ENCODE data around the gene NRBF2.
"Not testable (repeated sequence)": the region's sequence is repeated elsewhere in the genome, so short reads cannot be mapped to it uniquely, and the experiment has no call there.

The NRBF2 gene

GRCh38 chr10:63133056-63133820, at the start of gene NRBF2:
Gene NRBF2 (plus strand): TSS chr10:63133328. CDS start chr10:63133471, 143 bp downstream.
- peak; percentile 96 for DNase-seq

GRCh38 chr10:63083406-63083805, 49.7 kb upstream of the NRBF2 start:
- DNase-seq = not testable (repeated sequence)

- peak; percentile 27 for DNase-seq
Measured at GRCh38 chr10:63083904-63084689, 49.0 kb upstream of the NRBF2 start.

GRCh38 chr10:63084690-63085382, 48.3 kb upstream of the NRBF2 start:
- DNase-seq = no peak

GRCh38 chr10:63093227-63093626, 39.9 kb upstream of the NRBF2 start:
- no peak for DNase-seq

GRCh38 chr10:63094405-63094804, 38.7 kb upstream of the NRBF2 start:
- DNase-seq = no peak

GRCh38 chr10:63094881-63095280, 38.2 kb upstream of the NRBF2 start:
- no peak for DNase-seq

GRCh38 chr10:63099734-63100133, 33.4 kb upstream of the NRBF2 start:
- no peak for DNase-seq

GRCh38 chr10:63101091-63101490, 32.0 kb upstream of the NRBF2 start:
- DNase-seq = not testable (repeated sequence)

- not testable (repeated sequence) for DNase-seq
Measured at GRCh38 chr10:63102279-63102883, 30.7 kb upstream of the NRBF2 start.

GRCh38 chr10:63103178-63103577, 29.9 kb upstream of the NRBF2 start:
- not testable (repeated sequence) for DNase-seq

GRCh38 chr10:63103971-63104409, 29.1 kb upstream of the NRBF2 start:
- no peak for DNase-seq

- DNase-seq = no peak
Measured at GRCh38 chr10:63105225-63106110, 27.7 kb upstream of the NRBF2 start.

- DNase-seq = no peak
Measured at GRCh38 chr10:63106111-63106755, 26.9 kb upstream of the NRBF2 start.

- DNase-seq = no peak
Measured at GRCh38 chr10:63107943-63108437, 25.1 kb upstream of the NRBF2 start.

- no peak for DNase-seq
Measured at GRCh38 chr10:63110940-63111339, 22.2 kb upstream of the NRBF2 start.

GRCh38 chr10:63114031-63114814, 18.9 kb upstream of the NRBF2 start:
- no peak for DNase-seq

GRCh38 chr10:63115732-63116383, 17.3 kb upstream of the NRBF2 start:
- DNase-seq = no peak

- no peak for DNase-seq
Measured at GRCh38 chr10:63116452-63117072, 16.6 kb upstream of the NRBF2 start.
